ENCODE measurements around the gene TMEM45A. TPM values are rescaled to one million over a fixed set of nuclear protein-coding genes. Genes with fewer than 3 reads are reported as not detected.
A peak's percentile ranks its signal among the peaks of the same experiment; 100 is the strongest.

TMEM45A gene
- polyA plus RNA-seq, 1 donor: 10.6 TPM

DNA sequence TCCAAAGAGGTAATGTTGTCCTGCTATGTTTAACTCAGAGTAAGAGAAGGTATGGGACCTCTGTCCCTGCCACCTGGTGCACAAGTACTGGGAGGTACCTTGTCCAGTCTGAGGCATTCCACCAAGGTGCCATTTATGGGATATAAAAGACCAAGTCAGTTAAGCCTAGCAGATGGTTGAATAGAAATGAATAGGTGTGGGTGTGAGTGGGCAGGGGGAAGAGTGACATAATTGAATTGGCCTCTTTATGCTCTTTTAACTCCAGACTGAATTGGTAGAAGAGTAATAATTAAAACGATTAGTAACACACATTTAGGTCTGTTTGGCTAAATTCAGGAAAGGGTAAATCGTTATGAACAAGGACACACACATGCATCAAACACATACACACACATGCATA lies 117.5 kb downstream of the TMEM45A start:
- WGBS (ENCODE audit: insufficient coverage, low lambda C conversion rate): 38% methylated on average over 1 of the region's 2 CpGs
- no peak for DNase-seq
- peak overlapping the region; percentile 70 for H3K4me3 ChIP-seq (ENCODE audit: low read length)
- no peaks in the 10 kb centered on the region for H3K27me3 ChIP-seq (ENCODE audit: control insufficient read depth, insufficient read depth, low read length)
- H3K36me3 ChIP-seq (ENCODE audit: control insufficient read depth, insufficient read depth, low read length): no peaks in the 10 kb centered on the region
- H3K4me1 ChIP-seq (ENCODE audit: control insufficient read depth, insufficient read depth, low read length): peaks cover 10% of the 10 kb centered on the region
- no peaks in the 10 kb centered on the region for H3K9me3 ChIP-seq (ENCODE audit: control insufficient read depth, low read depth, low read length)
- H3K27ac ChIP-seq (ENCODE audit: low read length): peak overlapping the region; percentile 87

GRCh38 chr3:100611221-100611620 lies 118.8 kb downstream of the TMEM45A start:
- no peak for DNase-seq
- peak overlapping the region; percentile 70 for H3K4me3 ChIP-seq (ENCODE audit: low read length)
- no peaks in the 10 kb centered on the region for H3K36me3 ChIP-seq (ENCODE audit: control insufficient read depth, insufficient read depth, low read length)
- H3K27ac ChIP-seq (ENCODE audit: low read length): peak overlapping the region; percentile 87
- H3K4me1 ChIP-seq (ENCODE audit: control insufficient read depth, insufficient read depth, low read length): peaks cover 12% of the 10 kb centered on the region
- 0% methylated on average over 2 of the region's 3 CpGs for WGBS (ENCODE audit: insufficient coverage, low lambda C conversion rate)
- no peaks in the 10 kb centered on the region for H3K9me3 ChIP-seq (ENCODE audit: control insufficient read depth, low read depth, low read length)
- H3K27me3 ChIP-seq (ENCODE audit: control insufficient read depth, insufficient read depth, low read length): no peaks in the 10 kb centered on the region

- DNase-seq: peak; percentile 64 to 89
- no peaks in the 10 kb centered on the region for H3K36me3 ChIP-seq (ENCODE audit: control insufficient read depth, insufficient read depth, low read length)
- H3K27ac ChIP-seq (ENCODE audit: low read length): peak overlapping the region; percentile 87
- H3K4me3 ChIP-seq (ENCODE audit: low read length): peak overlapping the region; percentile 70
- no peaks in the 10 kb centered on the region for H3K9me3 ChIP-seq (ENCODE audit: control insufficient read depth, low read depth, low read length)
- 17% methylated on average over 2 of the region's 4 CpGs for WGBS (ENCODE audit: insufficient coverage, low lambda C conversion rate)
- peaks cover 10% of the 10 kb centered on the region for H3K4me1 ChIP-seq (ENCODE audit: control insufficient read depth, insufficient read depth, low read length)
- no peaks in the 10 kb centered on the region for H3K27me3 ChIP-seq (ENCODE audit: control insufficient read depth, insufficient read depth, low read length)
Measured at GRCh38 chr3:100613721-100614390, 121.4 kb downstream of the TMEM45A start.

DNA sequence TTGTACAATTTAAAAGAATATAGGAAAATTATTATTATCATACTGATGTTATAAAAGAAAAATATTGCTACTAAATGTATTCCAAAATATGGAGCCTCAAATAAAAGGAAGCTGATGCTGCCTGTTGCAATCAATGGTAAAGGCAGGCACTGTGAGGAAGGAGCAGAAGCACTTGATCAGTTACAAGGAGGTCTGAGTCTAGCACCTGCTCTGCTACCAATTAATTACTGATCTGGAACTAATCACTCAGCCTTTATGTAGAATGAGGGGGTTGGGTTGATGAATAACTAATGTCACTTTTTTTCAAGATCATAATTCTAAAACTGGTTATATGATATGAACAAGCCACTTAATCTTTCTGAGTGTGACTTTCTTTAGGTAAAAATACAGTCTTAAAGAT lies 122.5 kb downstream of the TMEM45A start:
- Histone ChIP-seq H3K4me1 (ENCODE audit: control insufficient read depth, insufficient read depth, low read length) (peaks cover 6% of the 10 kb centered on the region), H3K4me3 (ENCODE audit: low read length) (peak overlapping the region; percentile 37), H3K9me3 (ENCODE audit: control insufficient read depth, low read depth, low read length) (no peaks in the 10 kb centered on the region), H3K27ac (ENCODE audit: low read length) (peak overlapping the region; percentile 87), H3K36me3 (ENCODE audit: control insufficient read depth, insufficient read depth, low read length) (no peaks in the 10 kb centered on the region), H3K27me3 (ENCODE audit: control insufficient read depth, insufficient read depth, low read length) (no peaks in the 10 kb centered on the region)
- DNase-seq: peak in 1 of 2 donors; percentile 45

- no peak for DNase-seq
- no peak overlapping the region for H3K4me3 ChIP-seq (ENCODE audit: low read length)
Measured at GRCh38 chr3:100615684-100616083, 123.3 kb downstream of the TMEM45A start.

GRCh38 chr3:100621251-100621650 lies 128.8 kb downstream of the TMEM45A start:
- H3K9me3 ChIP-seq (ENCODE audit: control insufficient read depth, low read depth, low read length): no peaks in the 10 kb centered on the region
- H3K27ac ChIP-seq (ENCODE audit: low read length): no peak overlapping the region
- H3K36me3 ChIP-seq (ENCODE audit: control insufficient read depth, insufficient read depth, low read length): no peaks in the 10 kb centered on the region
- no peak overlapping the region for H3K4me3 ChIP-seq (ENCODE audit: low read length)
- peaks cover 4% of the 10 kb centered on the region for H3K4me1 ChIP-seq (ENCODE audit: control insufficient read depth, insufficient read depth, low read length)
- DNase-seq: no peak
- no peaks in the 10 kb centered on the region for H3K27me3 ChIP-seq (ENCODE audit: control insufficient read depth, insufficient read depth, low read length)

More at GRCh38 chr3:100615684-100616083, 123.3 kb downstream of the TMEM45A start:
- no peaks in the 10 kb centered on the region for H3K36me3 ChIP-seq (ENCODE audit: control insufficient read depth, insufficient read depth, low read length)
- no peaks in the 10 kb centered on the region for H3K9me3 ChIP-seq (ENCODE audit: control insufficient read depth, low read depth, low read length)
- no peaks in the 10 kb centered on the region for H3K27me3 ChIP-seq (ENCODE audit: control insufficient read depth, insufficient read depth, low read length)
- peak overlapping the region; percentile 87 for H3K27ac ChIP-seq (ENCODE audit: low read length)
- peaks cover 6% of the 10 kb centered on the region for H3K4me1 ChIP-seq (ENCODE audit: control insufficient read depth, insufficient read depth, low read length)

Other genes starting within 250 kb of the TMEM45A start
- 37.1 TPM for gene TBC1D23, start 231.6 kb upstream of the TMEM45A start, polyA plus RNA-seq
- 78.8 TPM for gene NIT2, start 157.9 kb upstream of the TMEM45A start, polyA plus RNA-seq
- gene TOMM70, start 91.5 kb upstream of the TMEM45A start, polyA plus RNA-seq: 64.0 TPM
- 2.2 TPM for gene LNP1, start 91.1 kb upstream of the TMEM45A start, polyA plus RNA-seq
- gene ADGRG7, start 117.0 kb downstream of the TMEM45A start, polyA plus RNA-seq: 56.1 TPM
- 159 TPM for gene TFG, start 216.9 kb downstream of the TMEM45A start, polyA plus RNA-seq